T follicular helper cell (primary cell): ENCODE results near the gene CLN5.
A peak's percentile ranks its signal among the peaks of the same experiment; 100 is the strongest.
"Not testable (repeated sequence)": the region's sequence is repeated elsewhere in the genome, so short reads cannot be mapped to it uniquely, and the experiment has no call there.

ENCODE experiments used
- DNase-seq: peaks from one replicate; pipeline ENCODE4 v3.0.0-alpha.2; 2020; ENCODE audit warnings: low read depth
- total RNA-seq, 2 experiments: gene quantifications; one replicate each; lab custom pipeline; 2026; lab: John Stamatoyannopoulos, UW

CLN5 gene
- 21.1 to 22.7 reads per million in 2 experiments for total RNA-seq

DNA sequence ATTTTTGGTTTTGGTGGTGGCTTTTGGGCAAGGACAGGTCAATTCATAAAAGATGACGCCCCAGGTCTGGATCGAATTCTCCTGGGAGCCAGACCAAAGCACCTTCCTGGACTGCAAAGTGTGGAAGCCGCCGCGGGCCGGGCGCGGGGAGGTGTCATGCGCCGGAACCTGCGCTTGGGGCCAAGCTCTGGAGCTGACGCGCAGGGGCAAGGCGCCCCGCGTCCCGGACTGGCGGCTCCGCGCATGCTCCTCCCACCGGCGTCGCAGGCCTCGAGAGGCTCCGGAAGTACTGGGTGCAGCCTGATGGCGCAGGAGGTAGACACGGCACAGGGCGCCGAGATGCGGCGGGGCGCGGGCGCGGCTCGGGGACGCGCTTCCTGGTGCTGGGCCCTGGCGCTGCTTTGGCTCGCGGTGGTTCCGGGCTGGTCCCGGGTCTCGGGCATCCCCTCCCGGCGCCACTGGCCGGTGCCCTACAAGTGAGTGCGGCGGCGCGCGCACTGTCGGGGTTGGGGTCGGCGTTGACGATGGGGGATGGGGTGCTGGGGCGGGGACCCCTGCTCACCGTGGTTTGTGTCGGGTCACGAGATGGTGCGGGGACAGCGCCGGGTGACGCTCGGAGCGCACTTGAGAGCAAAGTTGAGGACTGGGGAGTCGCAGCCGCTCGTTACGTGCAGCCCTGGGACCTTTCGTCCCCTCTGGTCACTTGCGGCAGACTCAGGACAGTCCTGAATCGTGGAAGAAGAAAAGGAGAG lies at the start of gene CLN5:
CLN5 (plus strand) TSS at position 286 of the 752 bp plus-strand sequence; CDS start at position 304, 18 bp downstream.
- DNase-seq, result peak; percentile 93

DNA sequence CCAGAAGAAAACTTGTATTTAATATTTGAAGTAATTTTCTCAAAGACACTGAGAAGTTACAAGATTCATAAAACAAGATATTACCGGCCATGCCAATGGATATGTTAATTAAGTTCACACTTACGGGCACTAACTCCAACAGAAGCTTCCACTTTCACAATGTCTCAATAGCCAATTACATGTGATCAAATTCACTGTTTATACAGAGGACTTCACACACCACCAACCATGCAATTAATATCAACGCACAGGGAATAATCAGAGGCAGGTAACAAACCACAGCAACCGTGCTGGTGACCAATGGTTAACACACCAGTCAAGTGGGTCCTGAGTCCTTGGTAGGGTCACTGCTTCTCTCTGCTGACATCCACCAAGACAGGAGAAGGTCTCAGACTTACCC lies 49.5 kb upstream of the CLN5 start:
- DNase-seq, result no peak

DNA sequence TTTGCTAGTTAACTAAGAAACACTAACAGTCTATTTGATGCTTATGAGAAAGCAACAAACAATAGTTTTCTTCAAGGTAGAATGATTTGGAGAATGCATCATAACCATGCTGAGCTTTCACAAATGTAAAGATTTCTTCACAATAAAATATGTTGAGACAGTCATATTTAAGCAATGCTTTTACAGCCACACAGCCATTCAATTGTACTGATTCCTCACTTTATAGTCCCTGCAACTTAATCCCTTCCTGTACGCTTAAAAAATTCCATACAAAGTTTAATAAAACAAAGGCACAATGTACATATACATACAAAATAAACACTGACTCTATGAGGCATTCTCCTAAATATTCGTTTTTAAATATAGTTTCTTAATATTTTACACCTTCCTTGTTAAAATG lies 48.2 kb upstream of the CLN5 start:
- DNase-seq, result no peak

DNA sequence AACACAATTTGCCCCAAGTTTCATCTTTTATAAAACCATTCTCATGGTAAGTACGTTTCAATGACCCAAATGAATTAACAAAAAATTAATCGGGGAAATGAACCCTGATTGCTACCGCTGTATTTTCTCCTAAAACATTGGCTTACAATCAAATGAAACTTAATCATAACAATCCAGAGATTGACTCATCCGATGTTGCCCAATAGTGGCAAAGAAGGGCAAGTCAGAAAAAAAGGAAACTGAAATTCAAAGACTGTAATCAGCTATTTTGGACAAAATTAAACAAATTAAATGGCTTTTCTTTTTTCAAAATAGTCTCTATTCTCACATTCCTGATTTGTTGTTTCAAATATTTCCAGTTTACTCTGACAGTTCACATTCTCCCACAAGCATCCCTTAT lies 47.4 kb upstream of the CLN5 start:
- no peak for DNase-seq

DNA sequence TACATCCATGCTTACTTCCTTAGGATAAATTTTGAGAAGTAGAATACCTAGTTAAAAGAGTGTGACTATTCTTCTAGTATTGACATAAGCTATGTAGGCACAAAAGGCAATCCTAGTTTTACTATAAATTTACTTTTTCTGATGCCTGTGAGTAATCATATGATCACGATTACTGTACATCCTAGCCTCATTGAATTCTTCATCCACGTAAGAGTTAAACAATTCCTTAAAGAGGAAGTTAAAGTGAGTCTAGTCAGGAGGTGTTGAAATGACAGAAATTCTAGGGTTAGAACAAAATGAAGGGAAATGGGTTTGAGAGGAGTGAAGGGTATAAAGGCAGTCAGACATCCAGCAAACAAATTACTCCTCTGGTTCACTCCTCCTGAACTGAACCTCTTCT lies 43.7 kb upstream of the CLN5 start, which contains the start of gene ACOD1:
ACOD1 (plus strand) TSS at position 363 of the 400 bp plus-strand sequence. CDS start 48 bp downstream, outside the sequence.
- DNase-seq, result no peak

DNA sequence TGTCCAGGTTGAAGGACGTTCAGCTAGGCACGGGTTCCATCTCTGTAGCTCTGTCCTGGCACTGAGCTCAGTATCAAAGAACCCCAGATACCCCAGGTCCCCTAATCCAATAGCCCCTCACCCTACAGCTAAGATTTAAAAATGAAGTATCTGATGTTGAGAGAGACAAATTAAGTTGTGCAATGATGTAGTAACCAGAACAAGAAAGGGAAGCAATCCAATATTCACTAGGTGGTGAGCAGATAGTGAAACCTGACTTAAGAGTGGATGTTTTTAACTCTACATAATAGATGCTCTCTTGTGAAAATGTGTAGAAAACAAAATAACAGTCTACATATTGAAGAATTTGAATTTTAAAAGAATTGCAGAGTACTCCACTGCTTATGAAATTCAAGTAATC lies 41.8 kb upstream of the CLN5 start:
- no peak for DNase-seq

DNA sequence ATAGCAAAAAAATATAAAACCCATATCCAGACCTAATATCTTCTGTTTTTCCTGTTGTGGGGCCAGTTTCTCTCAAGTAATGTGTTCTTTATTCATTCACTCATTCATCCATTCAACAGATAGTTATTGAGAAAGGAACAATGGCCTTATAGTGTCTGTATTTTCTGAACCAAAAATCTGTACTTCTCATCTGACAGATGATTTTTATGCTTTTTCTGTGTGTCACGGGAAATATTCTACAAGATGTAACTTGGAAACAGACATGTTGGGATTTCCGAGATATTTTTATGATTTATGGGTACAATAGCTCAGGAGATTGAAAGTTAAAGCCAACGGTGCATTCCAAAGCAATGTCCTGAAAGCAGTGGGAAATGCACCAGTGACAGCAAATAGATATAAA lies 37.9 kb upstream of the CLN5 start:
- no peak for DNase-seq

DNA sequence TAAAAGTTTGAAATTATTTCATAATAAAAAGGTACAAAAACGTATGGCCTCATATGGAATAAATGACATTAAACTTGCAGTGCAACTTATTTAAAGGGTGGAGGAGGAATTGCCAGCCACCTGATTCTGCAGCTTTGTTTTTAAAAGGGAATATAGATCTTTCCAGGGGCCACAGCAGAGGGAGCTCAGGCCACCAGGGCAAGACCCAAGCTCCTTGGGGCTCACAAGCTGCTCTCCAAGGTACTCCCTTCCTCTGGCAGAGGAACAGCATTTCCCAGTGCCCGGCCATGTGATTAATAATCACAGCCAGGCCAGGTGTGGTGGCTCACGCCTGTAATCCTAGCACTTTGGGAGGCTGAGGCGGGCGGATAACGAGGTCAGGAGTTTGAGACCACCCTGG lies 37.3 kb upstream of the CLN5 start:
- DNase-seq, result no peak

DNA sequence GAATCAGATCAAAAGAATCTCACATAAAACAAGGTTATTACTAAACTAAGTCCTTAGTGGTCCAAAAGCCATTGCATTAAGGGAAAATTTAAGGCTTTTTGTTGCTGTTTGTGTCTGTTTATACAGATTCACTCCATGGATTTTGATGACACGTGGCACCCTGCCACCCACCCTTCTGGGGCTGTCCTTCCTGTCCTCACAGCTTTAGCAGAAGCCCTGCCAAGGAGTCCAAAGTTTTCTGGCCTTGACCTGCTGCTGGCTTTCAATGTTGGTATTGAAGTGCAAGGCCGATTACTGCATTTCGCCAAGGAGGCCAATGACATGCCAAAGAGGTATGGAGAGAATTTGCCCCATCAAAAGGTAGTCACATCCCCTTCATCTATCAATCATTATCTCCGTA lies 36.7 kb upstream of the CLN5 start:
- DNase-seq, result no peak

DNA sequence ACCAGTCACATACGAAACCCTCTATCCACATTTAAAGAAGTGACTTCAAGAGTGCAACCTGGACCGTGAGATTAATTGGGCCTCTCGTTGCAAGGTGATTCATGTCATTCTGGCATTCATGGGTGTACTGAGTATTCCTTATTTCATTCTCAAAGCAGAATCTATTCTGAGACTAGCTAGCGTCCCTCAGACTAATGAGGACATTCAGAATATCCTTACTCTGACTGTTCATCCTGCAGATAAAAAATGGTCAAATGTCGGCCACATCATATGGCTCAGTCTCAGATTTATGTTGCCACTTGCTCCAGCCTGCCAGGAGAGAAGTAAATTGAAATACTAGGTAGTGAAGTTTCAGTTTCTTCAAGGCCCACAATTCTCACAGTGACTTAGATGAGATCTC lies 36.2 kb upstream of the CLN5 start:
- no peak for DNase-seq

DNA sequence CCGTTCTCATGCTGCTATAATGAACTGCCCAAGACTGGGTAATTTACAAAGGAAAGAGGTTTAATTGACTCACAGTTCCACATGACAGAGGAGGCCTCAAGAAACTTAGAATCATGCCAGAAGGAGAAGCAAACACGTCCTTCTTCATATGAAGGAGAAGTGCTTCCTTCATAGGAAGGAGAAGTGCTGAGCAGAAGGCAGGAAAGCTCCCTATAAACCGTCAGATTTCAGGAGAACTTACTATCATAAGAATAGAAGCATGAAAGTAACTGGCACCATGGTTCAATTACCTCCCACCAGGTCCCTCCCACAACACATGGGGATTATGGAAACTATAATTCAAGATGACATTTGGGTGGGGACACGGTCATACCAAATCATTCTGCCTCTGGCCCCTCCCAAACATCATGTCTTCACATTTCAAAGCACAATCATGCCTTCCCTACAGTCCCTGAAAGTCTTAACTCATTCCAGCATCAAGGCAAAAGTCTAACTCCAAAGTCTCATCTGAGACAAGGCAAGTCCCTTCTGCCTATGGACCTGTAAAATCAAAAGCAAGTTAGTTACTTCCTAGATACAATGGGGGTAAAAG lies 32.9 kb upstream of the CLN5 start:
- DNase-seq, result no peak

DNA sequence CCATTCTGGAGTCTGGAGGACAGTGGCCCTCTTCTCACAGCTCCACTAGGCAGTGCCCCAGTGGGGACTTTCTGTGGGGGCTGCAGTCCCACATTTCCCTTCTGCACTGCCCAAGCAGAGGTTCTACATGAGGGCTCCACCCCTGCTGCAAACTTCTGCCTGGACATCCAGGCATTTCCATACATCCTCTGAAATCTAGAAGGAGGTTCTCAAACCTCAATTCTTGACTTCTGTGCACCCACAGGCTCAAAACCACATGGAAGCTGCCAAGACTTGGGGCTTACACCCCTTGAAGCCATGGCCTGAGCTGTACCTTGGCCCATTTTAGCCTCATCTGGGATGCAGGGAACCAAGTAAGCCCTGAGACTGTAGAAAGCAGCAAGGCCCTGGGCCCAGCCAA lies 32.1 kb upstream of the CLN5 start:
- not testable (repeated sequence) for DNase-seq

DNA sequence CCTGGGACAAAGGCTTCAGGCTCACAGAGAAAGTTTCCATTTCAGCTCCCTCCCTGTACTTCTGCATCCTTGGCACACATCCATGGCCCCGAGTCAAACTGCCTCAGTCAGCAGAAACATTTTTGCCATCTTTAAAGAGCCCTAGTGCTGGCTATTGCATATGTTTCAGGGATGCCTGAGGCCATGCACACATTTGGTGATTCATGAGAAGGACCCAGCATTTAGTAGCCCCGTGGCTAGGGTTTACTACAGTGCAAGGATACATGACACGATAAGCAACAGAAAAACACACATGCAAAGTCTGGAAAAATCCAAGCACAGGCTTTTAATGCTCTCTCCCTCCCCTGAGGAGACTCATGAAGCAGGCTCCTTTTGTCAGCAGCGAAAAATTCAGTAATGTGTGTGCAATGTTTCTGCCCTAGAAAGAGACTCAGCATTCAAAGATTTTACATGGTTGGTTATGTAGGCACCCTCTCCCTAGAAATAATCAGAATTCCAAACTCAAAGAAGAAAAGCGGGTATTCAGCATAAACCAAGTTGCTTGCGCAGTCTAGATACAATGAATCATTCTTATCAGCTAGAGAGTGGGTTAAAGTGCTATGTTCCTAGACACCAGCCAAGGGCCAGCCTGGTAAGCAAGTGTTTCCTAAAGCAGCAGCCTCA lies 26.0 kb upstream of the CLN5 start:
- no peak for DNase-seq

DNA sequence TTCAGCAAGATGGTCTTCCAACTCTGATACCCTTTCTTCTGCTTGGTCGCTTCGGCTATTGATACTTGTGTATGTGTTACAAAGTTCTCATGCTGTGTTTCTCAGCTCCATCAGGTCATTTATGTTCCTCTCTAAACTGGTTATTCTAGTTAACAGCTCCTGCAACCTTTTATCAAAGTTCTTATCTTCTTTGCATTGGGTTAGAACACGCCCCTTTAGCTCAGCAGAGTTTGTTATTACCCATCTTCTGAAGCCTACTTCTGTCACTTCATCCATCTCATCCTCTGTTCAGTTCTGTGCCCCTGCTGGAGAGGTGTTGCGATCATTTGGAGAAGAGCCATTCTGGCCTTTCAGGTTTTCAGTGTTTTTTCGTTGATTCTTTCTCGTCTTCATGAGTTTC lies 24.9 kb upstream of the CLN5 start:
- DNase-seq, result no peak

DNA sequence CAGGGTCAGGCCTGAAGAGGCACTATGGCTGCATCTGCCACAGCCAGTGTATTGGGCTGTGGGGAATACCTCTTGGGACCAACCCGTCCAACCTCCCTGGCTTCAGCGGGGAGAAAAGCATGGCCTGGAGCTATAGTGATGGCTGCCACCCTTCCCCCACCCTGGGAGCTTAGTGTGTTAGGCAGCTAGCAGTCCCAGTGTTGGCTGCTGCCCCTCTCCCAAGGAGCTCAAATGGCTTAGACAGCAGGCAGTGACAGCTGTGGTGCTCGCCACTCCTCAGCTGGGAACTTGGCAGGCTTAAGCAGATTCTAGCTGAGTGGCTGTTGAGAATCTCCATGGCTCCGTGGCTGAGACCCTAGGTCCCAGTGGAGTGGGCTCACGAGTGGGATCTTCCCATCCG lies 23.8 kb upstream of the CLN5 start:
- DNase-seq, result no peak

DNA sequence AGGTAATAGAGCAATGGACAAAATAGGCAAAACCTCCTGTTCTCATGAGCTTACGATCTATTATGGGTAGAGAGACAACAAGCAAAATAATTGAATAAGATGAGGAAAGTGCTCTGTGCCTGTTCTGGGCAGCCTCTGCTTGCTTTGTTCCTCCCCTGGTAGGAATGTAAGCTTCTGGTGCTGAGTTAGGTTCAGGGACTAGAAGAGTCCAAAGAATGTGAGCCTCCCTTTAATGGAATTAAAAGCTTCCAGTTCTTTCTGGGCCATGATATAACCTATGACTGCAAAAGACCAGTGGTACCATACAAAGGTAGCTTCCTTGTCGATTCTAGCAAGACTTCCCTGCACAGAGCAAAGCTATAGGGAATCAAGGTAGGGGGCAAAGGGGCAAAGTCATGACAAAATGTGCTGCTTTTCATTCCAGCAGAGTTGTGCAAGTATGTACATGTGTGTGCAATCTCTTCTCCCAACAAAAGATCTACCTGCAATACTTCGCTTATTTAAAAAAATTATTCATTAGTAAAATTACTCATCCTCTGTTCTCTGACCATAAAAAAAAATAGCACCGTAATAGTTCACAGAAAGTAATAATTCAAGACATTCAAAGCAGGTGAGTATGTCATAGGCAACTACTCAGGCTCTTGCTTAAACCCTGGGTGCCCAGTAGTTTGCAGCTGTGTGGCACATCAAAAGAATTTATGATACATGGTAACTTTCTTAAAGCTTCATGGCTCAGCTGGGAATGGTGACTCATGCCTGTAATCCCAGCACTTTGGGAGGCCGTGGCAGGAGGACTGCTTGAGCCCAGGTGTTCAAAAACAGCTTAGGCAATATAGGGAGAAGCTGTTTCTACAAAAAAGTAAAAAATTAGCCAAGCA lies 22.2 kb upstream of the CLN5 start:
- DNase-seq, result no peak

DNA sequence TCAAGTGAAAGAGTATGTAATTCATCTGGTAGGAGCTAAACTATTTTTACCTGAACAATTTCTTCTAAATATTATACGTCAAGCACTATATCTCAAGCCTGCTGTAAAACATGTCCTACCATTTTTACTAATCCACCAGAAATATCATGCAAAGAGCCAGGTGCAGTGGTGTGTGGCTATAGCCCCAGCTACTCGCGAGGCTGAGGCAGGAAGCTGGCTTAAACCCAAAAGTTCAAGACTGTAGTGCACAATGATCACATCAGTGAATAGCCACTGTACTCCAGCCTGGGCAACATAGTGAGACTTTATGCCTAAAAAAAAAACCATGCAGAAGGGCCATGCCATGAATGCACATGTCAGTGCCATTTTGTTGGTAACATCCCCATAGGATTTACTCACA lies 20.7 kb upstream of the CLN5 start:
- DNase-seq, result no peak

DNA sequence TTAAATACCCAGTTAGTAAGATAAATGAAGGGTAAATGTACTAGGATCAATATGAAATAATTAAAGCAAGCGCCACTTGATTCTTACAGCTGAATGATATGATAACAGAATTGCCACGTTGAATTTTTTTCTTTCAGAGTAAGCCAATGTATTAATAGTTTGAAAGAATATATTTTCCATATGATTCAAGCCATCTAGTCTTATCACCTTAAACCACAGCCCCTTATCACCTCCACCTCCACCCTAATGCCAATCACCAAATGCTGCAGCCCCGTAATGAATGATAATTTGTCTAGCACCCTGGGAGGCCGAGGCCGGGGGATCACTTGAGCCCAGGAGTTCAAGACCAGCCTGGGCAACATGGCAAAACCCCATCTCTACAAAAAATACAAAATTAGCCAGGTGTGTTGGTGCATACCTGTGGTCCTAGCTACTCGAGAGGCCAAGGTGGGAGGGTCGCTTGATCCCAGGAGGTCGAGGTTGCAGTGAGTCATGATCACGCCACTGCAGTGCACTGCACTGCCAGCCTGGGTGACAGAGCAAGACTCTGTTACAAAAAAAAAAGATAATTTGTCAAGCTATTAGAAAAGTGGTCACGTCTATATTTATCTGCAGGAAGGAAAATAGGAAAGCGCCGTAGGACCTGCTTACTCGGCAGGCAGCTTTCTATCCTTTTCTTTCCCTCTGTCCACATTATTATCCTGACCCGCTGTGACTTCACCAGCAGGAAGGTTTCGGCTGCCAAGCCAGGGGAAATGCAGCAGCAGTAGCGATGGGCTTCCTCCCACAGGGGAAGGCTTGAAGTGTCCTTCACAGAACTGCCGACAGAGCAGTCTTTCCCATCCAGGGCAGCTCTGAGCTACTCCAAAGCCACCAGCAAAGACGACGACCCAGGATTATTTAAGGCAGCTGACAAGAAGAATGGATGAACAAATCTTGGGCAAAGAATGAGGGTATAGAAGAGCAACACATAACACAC lies 19.7 kb upstream of the CLN5 start:
- DNase-seq, result no peak

DNA sequence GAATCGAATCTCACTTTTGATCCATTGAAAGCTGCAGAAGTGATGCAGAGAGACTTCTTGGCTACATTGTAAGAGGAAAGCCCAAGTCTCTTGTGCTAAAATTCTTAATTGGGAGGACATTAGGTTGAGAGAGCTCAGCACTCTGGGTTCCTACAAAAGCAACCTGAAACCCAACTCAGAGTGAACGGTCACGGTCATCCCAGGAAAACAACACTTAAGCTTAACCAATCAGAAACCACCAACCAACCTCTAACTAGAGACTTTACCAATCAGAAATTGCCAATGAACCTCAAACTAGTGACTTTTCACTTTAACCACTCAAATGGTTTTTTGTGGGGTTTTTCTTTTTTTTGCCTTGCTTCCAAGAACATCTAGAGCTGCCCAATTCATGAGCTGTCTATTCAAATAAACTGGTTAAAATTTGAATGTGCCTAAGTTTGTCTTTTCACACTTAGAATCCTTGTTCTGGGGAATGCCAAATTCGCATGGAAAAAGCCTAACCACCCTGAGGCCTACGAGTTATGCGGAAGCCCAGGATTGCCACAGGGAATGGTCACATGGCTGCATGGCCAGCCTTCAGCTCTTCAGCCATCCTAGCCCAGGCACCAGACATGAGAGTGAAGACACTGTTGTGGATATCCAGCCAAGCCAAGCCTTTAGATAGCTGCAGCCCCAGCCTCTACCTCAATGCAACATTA lies 17.8 kb upstream of the CLN5 start:
- no peak for DNase-seq

DNA sequence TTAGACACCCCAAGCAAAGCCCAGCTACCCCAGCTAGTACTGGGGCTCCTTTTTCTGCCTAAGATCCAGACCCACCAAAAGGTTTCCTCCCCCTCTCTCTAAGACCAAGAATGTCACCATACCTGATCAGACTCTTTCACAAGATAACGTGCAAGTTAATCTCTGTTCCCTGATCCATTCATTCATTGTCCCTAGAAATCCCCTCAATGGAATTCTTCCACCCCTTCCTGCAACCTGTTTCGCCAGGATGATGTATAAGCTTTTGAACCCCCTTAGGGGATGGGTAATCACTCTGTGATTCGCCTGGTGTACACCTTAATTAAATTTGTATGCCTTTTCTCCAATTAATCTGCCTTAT lies 17.3 kb upstream of the CLN5 start:
- no peak for DNase-seq
